HG03558 (cell line): ENCODE results near the gene IL23R.
"Not testable (repeated sequence)": the region's sequence is repeated elsewhere in the genome, so short reads cannot be mapped to it uniquely, and the experiment has no call there.

Source experiments
- ATAC-seq: cut with Tn5 transposase; IDR thresholded peaks from one replicate; pipeline ENCODE4 v1.9.1; 2021; ENCODE audit warnings: moderate number of reproducible peaks; ENCODE audit not compliant: unreplicated experiment; ENCODE audit errors: extremely low read depth

Gene IL23R

DNA sequence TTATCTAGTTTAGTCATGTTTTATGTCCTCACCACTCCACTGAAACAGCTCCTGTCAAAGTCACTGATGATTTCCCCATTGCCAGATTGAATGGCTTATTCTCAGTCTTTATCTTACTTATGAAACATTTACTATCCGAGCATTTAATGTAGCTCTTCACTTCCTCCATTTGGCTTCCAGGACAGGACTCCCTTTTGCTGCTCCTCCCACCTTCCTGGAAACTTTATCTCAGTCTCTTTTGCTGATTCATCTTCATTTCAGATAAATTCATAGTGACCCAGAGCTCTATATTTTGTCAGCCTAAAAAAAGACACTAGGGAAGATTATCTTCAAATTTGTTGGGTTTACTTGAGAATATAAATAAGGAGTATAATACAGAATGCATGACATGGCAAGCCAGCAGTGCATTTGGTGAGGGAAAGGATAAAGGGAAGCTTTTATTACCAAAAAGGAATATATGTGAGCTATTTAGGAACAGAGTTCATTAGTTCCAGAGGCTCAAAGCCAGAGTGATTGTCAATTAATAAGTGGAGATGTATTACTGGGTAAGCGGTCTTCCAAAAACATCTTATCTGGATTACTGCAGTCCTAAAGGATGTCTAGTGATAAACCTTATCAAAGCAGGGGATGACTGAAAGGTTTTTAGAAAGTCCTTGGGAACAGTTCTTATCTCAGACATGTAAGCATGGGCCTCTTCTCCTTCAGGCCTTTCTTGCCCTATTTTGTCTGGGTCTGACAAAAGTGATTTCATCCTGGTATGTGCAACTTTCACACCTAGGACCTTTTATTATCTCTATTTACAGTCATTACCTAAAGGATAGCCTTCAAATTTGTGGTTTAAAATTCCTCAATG is 25.6 kb downstream of the IL23R start:
- ATAC-seq: no peak

DNA sequence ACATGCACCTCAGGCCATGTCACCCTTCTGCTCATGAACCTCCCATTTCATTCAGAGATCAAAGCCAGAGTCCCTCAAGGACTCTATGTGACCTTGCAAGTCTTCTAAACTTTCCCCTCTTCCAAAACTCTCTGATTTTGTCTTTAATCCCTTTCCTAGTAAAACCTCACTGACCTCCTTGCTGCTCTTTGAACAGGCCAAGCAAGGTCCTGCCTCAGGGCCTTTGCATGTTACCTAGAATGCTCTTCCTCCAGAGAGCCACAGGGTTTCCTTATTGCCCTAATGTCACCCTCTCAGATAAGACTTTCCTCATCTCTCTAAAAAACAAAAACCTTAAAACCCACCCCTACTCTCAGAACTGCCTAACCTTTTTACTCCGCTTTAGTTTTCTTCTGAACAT is 26.6 kb downstream of the IL23R start:
- ATAC-seq: no peak

DNA sequence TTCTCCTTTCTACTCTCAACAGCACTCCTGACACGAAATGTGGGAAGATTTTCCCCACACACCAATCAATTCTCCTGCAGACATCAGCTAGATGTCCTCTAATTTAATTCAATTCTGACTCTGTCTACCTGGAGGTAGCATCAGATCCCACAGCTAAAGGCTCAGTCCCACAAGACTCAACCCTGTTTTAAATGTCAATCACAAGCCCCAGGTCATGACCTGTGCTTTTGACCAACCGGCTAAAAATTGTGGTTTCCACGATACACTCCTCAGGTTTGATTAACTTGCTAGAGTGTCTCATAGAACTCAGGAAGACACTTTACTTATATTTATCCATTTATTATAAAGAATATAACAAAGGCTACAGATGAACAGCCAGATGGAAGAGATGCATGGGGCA is 27.4 kb downstream of the IL23R start:
- ATAC-seq: no peak

DNA sequence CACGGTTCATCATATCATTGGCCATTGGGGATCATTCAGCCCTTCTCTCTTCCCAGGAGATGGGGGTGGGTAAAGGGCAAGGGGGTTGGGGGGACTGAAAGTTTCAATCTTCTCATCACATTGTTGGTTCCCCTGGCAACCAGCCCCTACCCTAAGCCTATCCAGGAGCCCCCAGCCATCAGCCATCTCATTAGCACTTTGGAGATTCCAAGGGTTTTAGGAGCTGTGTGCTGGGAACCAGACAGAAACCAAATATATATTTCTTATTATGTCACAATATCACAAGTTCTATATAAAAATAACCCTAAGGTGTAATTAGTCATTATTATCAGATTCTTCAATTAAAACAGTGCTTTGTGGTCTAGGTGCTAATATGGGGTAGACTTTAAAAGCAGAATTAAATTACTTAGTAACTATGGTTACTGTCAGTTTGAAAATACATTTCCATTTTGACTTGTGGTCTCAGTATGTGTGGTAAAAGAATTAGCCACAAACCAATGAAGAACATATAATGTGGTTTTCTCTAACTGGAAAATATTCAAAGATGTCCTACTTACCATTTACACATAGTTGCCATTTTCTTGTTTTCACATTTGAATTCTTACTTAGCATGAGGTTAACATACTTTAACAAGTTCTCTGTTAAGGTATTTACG is 28.1 kb downstream of the IL23R start:
- ATAC-seq: peak; percentile 51

DNA sequence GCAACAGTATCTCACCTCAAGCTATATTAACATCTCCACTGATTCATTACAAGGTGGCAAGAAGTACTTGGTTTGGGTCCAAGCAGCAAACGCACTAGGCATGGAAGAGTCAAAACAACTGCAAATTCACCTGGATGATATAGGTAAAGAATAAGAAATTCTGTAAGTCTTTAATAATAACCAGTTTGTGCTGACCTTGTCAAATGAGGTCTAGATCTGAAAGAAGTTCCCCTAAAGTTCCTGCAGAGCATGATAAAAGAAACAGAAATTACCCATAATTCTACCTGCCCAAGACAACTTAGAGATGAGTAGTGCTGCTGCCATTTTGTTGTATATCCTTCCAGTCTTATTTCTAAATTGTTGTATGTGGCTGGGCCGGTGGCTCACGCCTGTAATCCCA is 34.5 kb downstream of the IL23R start:
- no peak for ATAC-seq

DNA sequence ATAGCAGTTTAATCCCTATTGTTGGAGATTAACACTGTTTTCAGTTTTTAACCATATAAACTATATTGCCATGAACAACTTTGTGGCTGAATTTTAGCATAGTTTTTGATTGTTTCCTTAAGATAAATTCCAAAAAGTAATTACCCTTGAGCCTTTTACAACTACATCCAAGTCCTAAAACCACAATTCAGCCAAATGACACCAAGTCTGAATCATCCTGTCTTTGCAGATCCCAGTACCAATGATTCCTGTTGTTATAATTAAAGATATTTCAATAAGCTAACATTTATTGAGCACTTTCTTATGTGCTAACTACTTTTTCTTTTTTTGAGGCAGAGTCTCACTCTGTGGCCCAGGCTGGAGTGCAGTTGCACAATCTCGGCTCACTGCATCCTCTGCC is 35.6 kb downstream of the IL23R start:
- ATAC-seq: no peak

DNA sequence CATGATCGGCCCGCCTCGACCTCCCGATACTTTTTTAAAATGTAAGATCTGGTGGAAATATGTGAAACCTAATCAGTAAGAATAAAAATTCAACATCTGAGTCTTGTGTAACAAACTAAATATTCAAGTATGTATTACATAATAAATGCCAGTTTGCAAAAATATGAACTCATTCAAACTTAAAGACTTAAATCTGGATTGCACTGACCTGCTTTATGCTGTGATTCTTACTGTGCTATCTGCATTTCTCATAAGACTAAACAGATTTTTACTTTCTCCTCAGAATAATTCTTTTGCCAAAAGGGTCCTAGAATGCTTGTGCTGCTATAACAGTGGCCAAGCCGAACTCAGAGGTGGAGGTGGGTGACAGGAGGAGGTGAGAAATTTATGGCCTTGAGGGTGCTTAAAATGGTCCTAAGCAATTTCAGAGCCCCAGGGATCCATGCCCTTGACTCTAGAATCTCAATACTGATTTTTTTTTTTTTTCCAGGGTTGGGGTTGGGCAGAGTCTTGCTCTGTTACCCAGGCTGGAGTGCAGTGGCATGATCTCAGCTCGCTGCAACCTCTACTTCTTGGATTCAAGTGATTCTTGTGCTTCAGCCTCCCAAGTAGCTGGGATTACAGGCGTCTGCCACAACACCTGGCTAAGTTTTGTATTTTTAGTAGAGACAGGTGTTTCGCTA is 38.2 kb downstream of the IL23R start:
- no peak for ATAC-seq

DNA sequence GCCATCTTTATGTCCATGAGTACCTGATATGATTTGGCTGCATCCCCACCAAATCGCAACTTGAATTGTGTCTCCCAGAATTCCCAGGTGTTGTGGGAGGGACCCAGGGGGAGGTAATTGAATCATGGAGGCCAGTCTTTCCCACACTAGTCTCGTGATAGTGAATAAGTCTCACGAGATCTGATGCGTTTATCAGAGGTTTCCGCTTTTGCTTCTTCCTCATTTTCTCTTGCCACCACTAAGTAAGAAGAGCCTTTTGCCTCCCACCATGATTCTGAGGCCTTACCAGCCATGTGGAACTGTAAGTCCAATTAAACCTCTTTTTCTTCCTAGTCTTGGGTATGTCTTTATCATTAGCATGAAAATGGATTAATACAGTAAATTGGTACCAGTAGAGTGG is 41.1 kb downstream of the IL23R start:
- ATAC-seq: not testable (repeated sequence)

DNA sequence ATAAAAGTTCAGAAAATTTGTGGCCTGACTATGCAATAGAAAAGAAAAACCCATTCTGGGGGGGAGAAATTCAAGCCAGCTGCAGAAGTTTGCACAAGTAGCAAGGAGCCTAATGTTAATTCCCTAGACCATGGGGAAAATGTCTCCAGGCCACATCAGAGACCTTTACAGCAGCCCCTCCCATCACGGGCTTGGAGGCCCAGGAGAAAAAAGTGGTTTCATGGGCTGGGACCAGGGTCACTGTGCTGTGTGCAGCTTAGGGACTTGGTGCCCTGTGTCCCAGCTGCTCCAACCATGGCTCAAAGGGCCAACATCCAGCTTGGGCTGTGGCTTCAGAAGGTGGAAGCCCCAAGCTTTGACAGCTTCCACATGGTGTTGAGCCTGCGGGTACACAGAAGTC is 42.0 kb downstream of the IL23R start:
- ATAC-seq: no peak

DNA sequence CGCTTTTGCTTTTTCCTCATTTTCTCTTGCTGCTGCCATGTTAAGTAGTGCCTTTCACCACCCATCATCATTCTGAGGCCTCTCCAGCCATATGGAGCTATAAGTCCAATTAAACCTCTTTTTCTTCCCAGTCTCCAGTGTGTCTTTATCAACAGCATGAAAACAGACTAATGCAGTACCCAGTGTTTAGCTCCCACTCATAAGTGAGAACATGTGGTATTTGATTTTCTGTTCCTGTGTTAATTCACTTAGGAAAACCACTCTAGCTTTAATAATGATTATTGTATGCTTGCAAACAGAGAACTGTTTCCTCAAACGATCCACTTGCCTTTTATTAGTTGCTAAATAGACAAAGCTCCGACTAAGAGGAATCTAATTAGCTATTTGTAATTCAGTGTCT is 43.3 kb downstream of the IL23R start:
- ATAC-seq: no peak

DNA sequence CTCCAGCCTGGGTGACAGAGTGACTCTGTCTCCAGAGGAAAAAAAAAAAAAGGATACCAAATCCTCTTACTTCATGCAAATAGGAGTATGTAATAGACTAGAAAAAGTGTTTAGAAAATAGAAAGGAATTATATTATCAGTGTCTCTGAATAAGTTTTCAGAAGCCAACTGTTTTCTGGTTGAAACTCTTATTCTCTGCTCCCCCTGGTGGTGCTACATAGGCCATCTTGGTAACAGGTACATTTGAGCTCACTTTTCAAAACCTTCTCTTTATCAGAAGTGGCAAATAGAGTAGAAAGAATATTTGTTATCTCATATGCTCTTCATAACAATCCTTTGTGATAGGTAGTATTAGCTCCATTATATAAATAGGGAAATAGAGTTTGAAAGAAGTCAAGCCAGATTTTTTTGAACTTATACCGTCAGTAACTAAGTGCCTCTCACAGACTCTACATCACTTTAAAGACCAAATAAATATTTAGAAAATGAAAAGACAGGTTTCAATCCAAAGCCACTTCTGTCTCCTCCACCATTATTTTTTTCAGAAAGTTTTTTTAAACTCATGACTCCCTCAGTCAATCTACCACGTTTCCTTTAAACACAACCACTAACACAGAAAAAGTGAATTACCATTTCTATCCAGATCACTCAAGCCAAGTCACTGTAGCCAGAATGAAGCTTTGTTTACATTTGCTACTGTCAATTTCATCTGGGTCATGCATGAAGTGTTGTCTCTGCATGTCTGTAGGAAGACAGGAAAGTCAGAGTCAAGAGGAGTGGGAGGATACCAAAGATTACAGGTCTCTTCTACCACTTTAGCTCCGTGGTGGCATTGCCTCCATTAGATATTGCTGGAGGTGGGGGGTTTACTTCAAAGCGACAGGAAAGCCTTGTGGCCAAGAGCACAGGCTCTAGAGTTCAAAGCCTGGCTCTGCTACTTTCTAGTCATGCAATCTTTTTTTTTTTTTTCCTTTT is 45.6 kb downstream of the IL23R start:
- no peak for ATAC-seq

DNA sequence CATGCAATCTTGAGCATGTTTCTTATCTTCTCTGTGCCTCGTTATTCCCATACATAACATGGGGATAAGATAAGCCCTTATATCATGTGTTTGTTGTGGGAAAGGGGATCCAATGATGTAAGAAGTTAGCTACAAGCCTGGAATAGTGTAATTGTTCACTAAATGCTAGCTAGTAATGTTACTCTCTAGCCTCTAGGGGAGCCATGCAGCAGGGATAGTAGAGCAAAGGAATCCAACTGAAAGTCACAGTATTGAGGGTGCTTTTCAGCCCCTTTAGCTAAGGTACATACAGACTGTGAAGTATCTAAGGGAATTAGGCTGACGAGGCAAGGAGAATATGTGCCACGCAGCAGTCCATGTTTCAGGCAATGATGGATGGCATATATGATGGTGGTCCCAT is 46.9 kb downstream of the IL23R start:
- ATAC-seq: no peak

DNA sequence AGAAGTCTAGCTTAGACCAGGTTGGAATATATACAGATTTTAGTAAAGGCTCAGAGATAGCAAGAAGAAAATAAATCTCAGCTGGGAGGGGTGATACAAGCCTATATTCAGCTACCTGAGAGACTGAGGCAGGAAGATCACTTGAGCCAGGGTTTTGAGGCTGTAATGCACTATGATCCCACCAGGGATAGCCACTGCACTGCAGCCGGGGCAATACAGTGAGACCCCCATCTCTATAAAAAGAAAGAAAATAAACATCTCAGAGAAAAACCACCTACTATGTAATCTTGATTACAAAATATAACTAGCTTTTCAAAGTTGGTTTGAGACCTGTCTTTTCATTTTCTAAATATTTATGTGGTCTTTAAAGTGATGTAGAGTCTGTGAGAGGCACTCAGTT is 47.7 kb downstream of the IL23R start:
- no peak for ATAC-seq

DNA sequence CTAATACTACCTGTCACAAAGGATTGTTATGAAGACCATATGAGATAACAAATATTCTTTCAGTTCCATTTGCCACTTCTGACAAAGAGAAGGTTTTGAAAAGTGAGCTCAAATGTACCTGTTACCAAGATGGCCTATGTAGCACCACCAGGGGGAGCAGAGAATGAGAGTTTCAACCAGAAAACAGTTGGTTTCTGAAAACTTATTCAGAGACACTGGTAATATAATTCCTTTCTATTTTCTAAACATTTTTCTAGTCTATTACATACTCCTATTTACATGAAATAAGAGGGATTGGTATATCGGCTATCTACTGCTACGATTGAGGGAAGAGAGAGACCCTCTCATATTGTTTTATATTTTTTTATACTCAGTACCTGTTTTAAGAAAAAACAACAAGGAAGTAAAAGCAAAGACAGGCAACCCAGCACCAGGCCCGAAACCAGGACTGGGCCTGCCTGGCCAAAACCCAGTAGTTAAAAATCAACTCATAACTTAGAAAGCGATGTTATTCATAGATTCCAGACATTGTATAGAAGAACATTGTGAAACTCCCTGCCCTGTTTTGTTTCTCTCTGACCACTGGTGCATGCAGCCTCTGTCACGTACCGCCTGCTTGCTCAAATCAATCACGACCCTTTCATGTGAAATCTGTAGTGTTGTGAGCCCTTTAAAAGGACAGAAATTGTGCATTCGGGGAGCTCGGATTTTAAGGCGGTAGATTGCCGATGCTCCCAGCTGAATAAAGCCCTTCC is 48.3 kb downstream of the IL23R start:
- peak; percentile 47 for ATAC-seq

DNA sequence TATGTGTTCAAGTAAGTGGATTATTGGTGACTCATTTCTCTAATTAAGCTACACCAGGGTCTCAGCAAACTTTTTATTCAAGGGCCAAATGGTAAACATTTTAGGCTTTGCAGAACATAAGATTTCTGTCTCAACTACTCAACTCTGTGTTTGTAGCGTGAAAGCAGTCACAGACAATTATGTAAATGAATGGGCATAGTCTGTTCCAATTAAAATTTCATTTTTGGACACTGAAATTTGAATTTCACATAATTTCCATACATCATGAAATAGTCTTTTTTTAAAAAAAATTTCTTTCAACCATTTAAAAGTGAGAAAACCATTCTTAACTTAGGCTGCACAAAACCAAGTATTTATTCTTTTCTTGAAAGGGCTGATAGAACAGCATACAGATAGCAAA is 50.1 kb downstream of the IL23R start:
- ATAC-seq: no peak

DNA sequence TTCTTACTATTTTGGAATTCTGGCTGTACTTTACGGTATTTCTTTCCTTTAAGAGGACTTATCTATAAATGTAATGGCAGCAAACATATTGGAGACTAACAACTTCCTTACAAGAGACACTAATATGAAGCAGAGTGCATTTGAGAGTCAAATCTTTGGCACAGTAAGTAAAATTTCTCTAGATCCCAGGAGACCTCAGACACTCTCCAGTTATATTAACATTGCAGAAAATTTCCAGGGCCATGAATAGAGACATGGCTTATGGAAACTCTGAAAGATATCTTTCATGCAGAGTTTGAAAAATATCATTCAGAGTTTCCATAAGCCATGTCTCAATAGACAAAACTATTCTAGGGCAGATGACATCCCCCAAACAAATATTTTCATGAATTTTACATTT is 51.2 kb downstream of the IL23R start:
- no peak for ATAC-seq

DNA sequence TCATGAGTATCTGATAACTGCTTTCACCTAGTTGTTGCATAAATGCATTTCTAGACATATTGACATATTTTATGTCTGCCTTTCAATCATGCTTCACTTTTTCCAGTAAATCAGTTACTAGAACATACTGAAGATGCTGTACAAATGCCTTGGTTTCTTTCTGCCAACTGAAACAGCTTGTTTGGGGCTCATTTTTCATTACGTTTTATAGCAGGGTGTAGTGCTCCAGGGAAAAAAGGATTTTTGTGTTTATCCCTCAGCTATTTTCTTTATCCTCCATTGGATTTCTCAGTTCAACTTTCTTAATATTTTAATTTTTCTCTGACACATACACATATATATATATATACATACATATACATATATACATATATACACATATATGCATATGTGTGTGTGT is 51.7 kb downstream of the IL23R start:
- ATAC-seq: no peak

DNA sequence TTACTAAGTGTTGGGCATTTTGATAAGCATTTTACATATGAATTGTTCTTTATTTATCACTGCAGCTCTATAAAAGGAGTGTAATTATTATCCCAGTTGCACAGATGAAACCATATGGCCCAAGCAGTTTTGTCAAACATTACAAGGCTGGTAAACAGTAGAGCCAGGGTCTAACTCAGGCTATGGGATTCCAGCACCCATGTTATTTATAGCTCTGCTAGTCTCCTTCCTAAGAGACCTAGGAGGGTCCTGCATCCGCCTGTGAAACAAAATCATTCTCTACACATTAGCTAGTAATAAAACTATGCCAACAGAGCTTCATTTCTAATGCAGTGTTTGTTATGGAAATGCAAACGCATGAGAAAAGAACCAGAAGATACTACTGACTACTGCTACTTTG is 58.6 kb downstream of the IL23R start:
- ATAC-seq: no peak

DNA sequence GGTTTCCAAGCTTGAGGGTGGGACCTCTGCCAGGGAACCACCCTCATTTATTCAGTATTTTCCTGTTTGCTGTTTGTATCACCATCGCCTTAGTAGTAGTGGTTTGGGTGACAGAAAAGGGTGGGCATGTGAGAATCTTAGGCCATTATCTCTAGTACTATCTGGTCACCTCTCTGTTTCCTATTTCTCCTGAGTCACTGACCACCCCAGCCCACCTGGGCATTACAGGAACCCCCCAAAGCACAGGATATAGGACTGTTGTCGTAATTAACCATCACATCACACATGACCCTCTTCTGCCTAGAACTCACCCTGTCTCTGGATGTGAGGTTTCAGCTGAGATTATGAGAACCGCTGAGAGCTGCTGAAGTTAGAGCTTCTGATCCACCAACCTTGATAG is 60.4 kb downstream of the IL23R start:
- no peak for ATAC-seq

DNA sequence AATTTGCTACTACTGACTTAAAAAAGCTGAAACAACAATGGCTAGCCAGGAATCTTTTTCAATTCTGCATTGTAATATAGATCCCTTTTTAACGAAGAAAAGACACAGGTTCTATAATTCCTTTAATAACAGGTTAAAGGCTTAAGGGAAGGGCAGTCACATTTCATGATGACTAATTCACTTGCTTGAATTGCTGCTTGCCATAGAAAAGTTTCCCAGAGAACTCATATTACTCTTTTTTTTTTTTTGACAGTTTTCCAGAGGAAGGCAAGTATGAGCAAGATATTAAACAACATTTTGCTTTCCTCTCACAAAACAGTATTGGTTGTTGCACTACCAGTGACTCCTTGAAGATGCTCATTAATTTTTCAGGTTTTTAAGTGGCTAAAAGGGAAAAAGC is 60.9 kb downstream of the IL23R start:
- ATAC-seq: no peak
